HCT116 (cell line): ENCODE data around the gene ZNF512. TPM values are rescaled to one million over a fixed set of nuclear protein-coding genes. Genes with fewer than 3 reads are reported as not detected.

Source experiments
- CBX3 ChIP-seq: IDR thresholded peaks from 2 replicates; pipeline ENCODE4 v1.6.1; 2012; ENCODE audit warnings: low read depth
- ELF1 ChIP-seq: IDR thresholded peaks from 2 replicates; pipeline ENCODE4 v1.6.1; 2012; ENCODE audit warnings: low read depth, borderline replicate concordance
- EZH2 ChIP-seq: fragments of 200-600 bp; sonication (generic); IDR thresholded peaks from 2 replicates; pipeline ENCODE4 v1.6.1; 2017; ENCODE audit warnings: antibody characterized with exemption, mixed run types
- FOSL1 ChIP-seq: IDR thresholded peaks from 2 replicates; pipeline ENCODE4 v1.6.1; 2012; ENCODE audit warnings: low read depth
- POLR2A ChIP-seq: IDR thresholded peaks from 2 replicates; pipeline ENCODE4 v1.7.0; 2011; ENCODE audit warnings: borderline replicate concordance; ENCODE audit not compliant: insufficient read depth, insufficient read length; ENCODE audit errors: extremely low read depth
- POLR2AphosphoS5 ChIP-seq: IDR thresholded peaks from 2 replicates; pipeline ENCODE4 v1.6.1; 2011; ENCODE audit warnings: mild to moderate bottlenecking, low read depth, low read length, moderate library complexity
- SIN3A ChIP-seq: IDR thresholded peaks from 2 replicates; pipeline ENCODE4 v1.6.1; 2012; ENCODE audit warnings: low read depth
- SP1 ChIP-seq: IDR thresholded peaks from 2 replicates; pipeline ENCODE4 v1.6.1; 2012; ENCODE audit warnings: low read depth
- TCF7L2 ChIP-seq: IDR thresholded peaks from 2 replicates; pipeline ENCODE4 v1.7.0; 2011; ENCODE audit warnings: borderline replicate concordance, inconsistent platforms; ENCODE audit not compliant: insufficient read depth, insufficient read length; ENCODE audit errors: extremely low read depth
- ZFX ChIP-seq: fragments of 450-650 bp; IDR thresholded peaks from 2 replicates; pipeline ENCODE4 v1.6.1; 2017
- total RNA-seq: library from RNA; stranded (reverse); gene quantifications from one replicate; pipeline ENCODE4 v1.2.1, GENCODE V29; 2021; ENCODE audit not compliant: unreplicated experiment
- TF ChIP-seq, protein P1 (sequence below): IDR thresholded peaks from 2 replicates; pipeline ENCODE4 v1.6.1; 2012; ENCODE audit warnings: low read depth
- TF ChIP-seq, protein P2 (sequence below), 3 experiments: fragments of 200-600 bp in 1 of 3; sonication (generic) in 1 of 3; IDR thresholded peaks in 2 of 3; conservative IDR thresholded peaks in 1 of 3; 2 replicates each; pipeline ENCODE4 v1.5.1; 2012 to 2017; ENCODE audit warnings: low read depth in 2 of 3, low read length in 2 of 3, antibody characterized with exemption in 1 of 3, borderline replicate concordance in 1 of 3, control low read depth in 1 of 3, mild to moderate bottlenecking in 1 of 3, mixed read lengths in 1 of 3, mixed run types in 1 of 3, moderate library complexity in 1 of 3; ENCODE audit not compliant: insufficient read depth in 1 of 3

ZNF512 gene
- total RNA-seq, 1 experiment from 2014 or later: 33.0 TPM

DNA sequence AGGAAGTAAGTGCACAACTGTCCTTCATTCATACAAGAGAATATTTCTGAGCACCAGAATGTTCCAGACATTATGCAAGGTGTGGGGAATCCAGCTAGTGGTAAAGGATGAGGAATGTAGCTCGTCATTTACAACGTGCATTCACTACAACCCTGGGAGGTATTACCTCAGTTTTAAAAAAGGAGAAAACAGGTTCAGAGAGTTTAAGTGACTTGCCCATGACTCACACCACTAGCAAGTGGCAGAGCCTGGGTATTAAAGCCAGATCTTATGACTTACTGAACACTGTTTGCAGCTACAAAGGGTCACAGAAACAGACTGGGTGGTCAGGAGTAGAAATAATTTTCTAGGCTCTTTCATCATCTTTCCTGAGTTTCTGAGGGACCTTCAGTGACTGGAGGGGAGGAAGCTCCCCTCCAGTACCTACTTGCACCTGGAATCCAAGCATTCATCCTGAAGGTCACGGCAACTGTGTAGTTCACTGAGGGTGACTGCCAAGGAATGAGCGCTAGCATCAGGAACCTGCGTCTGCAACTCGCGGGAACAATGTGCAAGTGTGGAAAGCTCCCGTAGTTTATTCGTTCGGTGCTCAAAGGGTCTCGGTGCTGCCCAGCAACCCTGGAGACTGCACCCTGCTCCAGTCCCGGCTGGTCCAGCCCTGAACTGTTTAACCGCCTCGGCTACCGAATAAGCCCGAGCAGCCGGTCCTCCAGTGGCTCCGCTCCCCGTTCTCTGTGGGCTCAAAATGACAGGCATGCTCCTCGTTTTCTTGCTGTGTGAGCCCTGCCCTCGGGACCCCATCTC, 45.3 kb downstream of the ZNF512 start (continued):
- TF ChIP-seq, protein P1, sequence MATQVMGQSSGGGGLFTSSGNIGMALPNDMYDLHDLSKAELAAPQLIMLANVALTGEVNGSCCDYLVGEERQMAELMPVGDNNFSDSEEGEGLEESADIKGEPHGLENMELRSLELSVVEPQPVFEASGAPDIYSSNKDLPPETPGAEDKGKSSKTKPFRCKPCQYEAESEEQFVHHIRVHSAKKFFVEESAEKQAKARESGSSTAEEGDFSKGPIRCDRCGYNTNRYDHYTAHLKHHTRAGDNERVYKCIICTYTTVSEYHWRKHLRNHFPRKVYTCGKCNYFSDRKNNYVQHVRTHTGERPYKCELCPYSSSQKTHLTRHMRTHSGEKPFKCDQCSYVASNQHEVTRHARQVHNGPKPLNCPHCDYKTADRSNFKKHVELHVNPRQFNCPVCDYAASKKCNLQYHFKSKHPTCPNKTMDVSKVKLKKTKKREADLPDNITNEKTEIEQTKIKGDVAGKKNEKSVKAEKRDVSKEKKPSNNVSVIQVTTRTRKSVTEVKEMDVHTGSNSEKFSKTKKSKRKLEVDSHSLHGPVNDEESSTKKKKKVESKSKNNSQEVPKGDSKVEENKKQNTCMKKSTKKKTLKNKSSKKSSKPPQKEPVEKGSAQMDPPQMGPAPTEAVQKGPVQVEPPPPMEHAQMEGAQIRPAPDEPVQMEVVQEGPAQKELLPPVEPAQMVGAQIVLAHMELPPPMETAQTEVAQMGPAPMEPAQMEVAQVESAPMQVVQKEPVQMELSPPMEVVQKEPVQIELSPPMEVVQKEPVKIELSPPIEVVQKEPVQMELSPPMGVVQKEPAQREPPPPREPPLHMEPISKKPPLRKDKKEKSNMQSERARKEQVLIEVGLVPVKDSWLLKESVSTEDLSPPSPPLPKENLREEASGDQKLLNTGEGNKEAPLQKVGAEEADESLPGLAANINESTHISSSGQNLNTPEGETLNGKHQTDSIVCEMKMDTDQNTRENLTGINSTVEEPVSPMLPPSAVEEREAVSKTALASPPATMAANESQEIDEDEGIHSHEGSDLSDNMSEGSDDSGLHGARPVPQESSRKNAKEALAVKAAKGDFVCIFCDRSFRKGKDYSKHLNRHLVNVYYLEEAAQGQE: no peak
- TF ChIP-seq CBX3: no peak
- TF ChIP-seq SIN3A: no peak
- no peak for TF ChIP-seq POLR2A
- no peak; the same call in 1 of the 2 replicates for TF ChIP-seq SP1
- peak; percentile 63; the same call in 1 of the 2 replicates for TF ChIP-seq FOSL1
- TF ChIP-seq, protein P2, sequence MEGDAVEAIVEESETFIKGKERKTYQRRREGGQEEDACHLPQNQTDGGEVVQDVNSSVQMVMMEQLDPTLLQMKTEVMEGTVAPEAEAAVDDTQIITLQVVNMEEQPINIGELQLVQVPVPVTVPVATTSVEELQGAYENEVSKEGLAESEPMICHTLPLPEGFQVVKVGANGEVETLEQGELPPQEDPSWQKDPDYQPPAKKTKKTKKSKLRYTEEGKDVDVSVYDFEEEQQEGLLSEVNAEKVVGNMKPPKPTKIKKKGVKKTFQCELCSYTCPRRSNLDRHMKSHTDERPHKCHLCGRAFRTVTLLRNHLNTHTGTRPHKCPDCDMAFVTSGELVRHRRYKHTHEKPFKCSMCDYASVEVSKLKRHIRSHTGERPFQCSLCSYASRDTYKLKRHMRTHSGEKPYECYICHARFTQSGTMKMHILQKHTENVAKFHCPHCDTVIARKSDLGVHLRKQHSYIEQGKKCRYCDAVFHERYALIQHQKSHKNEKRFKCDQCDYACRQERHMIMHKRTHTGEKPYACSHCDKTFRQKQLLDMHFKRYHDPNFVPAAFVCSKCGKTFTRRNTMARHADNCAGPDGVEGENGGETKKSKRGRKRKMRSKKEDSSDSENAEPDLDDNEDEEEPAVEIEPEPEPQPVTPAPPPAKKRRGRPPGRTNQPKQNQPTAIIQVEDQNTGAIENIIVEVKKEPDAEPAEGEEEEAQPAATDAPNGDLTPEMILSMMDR (IDR thresholded peaks at IDR 0.05 in 2 of 3, conservative IDR thresholded peaks at IDR 0.05 in 1 of 3; ENCODE audit: borderline replicate concordance in 1 of 3, insufficient read depth in 1 of 3, low read depth in 2 of 3, low read length in 2 of 3): no peak
- TF ChIP-seq ELF1: no peak
- no peak for TF ChIP-seq ZFX
- TF ChIP-seq EZH2: no peak
- TF ChIP-seq TCF7L2: no peak
- no peak for TF ChIP-seq POLR2AphosphoS5
